ENCODE data around the gene TTC13.

GRCh38 chr1:231019711-231020110 lies 41.0 kb upstream of the TTC13 start:
- TF ChIP-seq CTCF (IDR thresholded peaks at IDR 0.05) (no peak), POLR2AphosphoS5 (IDR thresholded peaks at IDR 0.05) (no peak), EP300 (IDR thresholded peaks at IDR 0.05) (no peak)

All from sigmoid colon (tissue), 4 donors.